Kidney glomerular epithelial cell (primary cell): ENCODE results near the gene GRIK3.

ENCODE experiments used
- DNase-seq: peaks from one replicate; lab custom pipeline; 2025; lab: John Stamatoyannopoulos, UW

Gene GRIK3

GRCh38 chr1:36977731-36978406, 56.4 kb downstream of the GRIK3 start:
- no peak for DNase-seq

- DNase-seq: no peak
Measured at GRCh38 chr1:36975642-36976041, 58.7 kb downstream of the GRIK3 start.

DNA sequence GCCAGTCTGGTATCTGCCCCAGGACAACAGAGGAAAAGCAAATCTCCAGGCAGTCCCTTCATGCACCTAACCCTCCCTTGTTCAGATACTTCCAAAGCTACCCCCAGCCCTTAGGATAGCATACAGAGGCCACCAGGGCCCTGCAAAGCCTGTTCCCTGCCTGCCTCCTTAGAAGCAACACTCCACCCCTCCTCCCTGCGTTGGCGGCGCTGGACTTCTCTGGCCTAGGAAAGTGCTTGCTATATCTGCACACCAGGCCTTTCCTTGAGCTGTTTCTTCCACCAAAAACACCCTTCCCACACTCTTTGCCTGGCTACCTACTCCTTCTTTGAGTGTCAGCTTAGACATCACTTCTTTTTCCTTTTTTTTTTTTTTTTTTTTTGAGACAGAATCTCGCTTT, 61.3 kb downstream of the GRIK3 start:
- no peak for DNase-seq

GRCh38 chr1:36971852-36972618, 62.3 kb downstream of the GRIK3 start:
- DNase-seq: peak; percentile 0

- no peak for DNase-seq
Measured at GRCh38 chr1:36968730-36969129, 65.6 kb downstream of the GRIK3 start.

DNA sequence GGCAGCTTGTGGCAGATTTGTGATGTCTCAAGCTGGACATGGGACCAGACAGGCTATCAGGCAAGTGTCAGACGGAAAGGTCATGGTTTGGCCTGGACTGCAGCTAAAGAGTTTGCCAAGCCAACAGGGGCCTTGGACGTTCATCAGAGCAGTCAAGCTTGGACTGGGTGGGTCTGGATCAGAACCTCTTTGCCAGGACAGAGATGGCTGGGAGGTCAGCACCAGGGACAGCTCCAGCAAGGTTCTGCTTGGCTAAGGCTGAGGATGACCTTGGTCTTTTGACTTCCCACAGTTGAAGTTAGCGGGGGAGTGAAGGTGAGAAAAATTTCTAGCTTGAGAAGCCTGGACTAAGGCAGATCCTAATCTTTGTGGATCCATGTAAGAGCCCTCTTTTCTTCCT, 68.1 kb downstream of the GRIK3 start:
- DNase-seq: no peak

- no peak for DNase-seq
Measured at GRCh38 chr1:36965275-36966159, 68.8 kb downstream of the GRIK3 start.

- DNase-seq: no peak
Measured at GRCh38 chr1:36964830-36965229, 69.5 kb downstream of the GRIK3 start.

DNA sequence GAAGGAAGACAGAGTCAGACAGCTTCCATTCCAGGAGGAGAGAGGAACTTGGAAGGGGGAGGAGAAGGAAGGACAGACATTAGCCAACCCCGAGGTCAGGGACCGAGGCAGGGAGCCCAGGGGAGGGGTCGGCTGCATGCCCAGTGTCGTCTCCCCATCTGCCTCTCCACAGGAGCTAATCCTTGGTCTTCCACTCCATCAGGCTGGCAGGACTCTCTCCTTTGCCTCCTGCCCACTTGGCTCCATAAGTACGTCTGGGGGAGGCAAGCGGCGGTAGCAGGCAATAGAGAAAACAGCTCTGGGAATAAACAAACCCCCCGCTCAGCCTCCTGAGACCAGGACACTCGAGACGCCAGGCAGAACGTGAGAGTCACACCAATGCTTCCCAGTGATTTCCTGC, 71.3 kb downstream of the GRIK3 start:
- DNase-seq: no peak

GRCh38 chr1:36961062-36961615, 73.2 kb downstream of the GRIK3 start:
- no peak for DNase-seq

DNA sequence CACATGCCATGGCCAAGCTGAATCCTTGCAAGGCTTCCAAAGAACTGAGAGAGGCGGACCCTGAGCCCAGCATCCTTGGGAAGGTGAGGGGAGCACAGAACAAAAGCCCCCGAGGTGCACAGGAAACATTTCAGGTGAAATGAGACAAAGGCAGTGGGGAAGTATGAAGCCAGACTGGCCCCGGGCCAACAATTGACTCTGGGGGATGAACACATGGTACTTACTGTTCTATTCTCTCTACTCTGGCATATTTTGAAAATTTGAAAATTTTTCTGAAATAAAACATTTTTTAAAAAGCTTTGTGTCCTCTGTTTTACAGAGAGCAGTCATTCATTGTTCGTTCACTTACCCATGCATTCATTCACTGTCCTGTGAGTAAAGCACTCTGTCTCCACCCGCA, 77.7 kb downstream of the GRIK3 start:
- no peak for DNase-seq

DNA sequence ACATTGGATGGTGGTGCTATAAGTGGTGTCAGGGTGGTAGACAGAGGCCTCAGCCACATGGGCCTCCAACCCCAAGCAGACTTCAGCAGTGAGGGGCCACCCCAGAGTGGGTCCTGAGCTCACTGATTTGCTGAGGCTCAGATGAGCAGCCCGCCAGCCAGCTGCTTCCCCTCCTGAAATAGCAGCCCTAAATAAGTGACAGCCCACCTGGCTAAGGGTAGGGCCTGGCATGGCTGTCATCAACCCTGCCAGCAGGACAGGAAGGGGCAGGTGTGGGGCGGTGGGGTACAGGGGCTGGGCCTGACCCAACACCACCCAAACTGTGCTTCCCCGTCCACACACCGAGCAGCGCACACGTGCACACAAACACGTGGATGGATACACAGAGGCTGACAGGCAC, 79.3 kb downstream of the GRIK3 start:
- DNase-seq: no peak

DNA sequence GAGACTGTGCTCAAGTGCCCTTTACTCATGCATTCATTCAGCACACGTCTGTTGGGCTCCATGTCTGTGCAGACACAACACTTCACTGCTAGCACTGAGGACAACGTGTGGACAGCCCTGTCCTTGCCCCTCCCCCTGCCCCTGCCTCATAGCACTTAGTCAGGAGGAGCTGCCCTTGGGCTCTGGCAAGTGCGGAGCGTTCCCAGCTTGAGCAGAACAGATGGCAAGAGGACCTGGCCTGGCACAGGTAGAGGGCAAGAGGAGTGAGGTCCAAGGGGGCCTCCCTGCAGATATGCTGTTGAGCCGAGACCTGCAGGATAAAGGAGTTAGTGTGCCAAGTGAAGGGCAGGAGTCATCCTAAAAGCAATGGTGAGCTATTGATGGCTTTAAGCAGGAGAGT, 81.3 kb downstream of the GRIK3 start:
- no peak for DNase-seq

- no peak for DNase-seq
Measured at GRCh38 chr1:36951761-36952160, 82.6 kb downstream of the GRIK3 start.

- DNase-seq: no peak
Measured at GRCh38 chr1:36951292-36951750, 83.0 kb downstream of the GRIK3 start.

DNA sequence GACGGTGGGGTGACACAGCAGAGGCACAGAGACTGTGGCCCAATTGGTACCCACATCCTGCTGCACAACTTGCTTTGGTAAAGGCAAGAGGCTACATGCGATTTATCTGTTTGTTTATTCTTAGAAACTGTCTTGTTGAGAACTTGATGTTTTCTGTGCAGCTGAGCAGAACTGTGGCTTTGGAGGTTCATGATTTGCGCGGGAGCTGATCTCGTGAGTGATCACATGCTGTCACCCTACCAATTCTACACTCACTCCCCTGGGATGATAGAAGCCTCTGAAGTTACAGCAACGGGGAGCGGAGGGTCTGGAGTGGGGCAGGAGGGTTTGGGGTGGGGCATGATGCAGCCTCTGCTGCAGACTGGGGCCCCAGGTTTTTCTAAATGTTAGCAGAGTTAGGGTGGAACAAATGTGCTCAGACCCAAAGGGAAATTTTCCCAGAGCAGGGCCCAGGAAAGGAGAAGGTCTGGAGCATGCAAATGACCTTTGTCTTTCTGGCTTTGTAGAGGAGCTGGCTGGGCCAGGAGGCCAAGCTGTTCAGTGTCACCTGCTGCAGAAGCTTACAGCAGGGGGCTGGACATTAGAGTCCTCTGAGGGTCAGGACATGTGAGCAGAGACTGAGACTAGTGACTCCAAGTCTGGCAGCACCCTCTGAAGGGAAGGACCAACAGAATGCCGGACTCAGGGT, 83.6 kb downstream of the GRIK3 start:
- DNase-seq: no peak

- DNase-seq: no peak
Measured at GRCh38 chr1:36948606-36949005, 85.7 kb downstream of the GRIK3 start.

GRCh38 chr1:36948147-36948546, 86.2 kb downstream of the GRIK3 start:
- no peak for DNase-seq

DNA sequence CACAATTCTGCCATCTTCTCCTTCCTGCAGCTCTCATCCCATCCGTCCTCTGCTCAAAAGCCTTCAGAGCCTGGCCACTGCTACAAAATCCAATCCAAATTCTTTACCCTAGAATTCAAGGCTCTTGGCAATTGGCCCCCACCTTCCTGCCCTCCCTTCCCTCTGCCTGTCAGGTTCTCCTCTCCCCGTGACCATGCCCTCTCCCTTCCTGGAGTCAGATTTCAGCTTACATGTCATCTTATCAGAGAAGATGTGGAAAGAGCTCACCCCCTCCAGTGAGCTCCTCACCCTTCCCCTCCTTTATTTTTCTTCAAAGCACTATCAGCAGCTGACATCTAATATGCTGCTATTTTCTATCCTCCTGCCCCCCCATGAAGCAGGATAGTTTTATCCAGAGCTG, 86.9 kb downstream of the GRIK3 start:
- no peak for DNase-seq

GRCh38 chr1:36944883-36945282, 89.4 kb downstream of the GRIK3 start:
- DNase-seq: no peak

GRCh38 chr1:36942148-36942547, 92.2 kb downstream of the GRIK3 start:
- DNase-seq: no peak
